HL-60 (cell line): Measurements from ENCODE around the gene TFR2.

Experiments used
- DNase-seq, 2 experiments: peaks; one replicate each; pipeline ENCODE4 v3.0.0-alpha.2; 2010 to 2020; ENCODE audit warnings: low read depth in 1 of 2, low spot score in 1 of 2
- H3K27ac ChIP-seq: fragments of 250-450 bp; sonication (Bioruptor Pico); replicated peaks from 2 replicates; pipeline ENCODE4 v1.5.1; 2020; ENCODE audit warnings: mild to moderate bottlenecking, moderate library complexity
- H3K27me3 ChIP-seq: fragments of 250-450 bp; sonication (Bioruptor Pico); 2 replicates; pipeline ENCODE4 v1.5.1; 2021; ENCODE audit warnings: mild to moderate bottlenecking, moderate library complexity; ENCODE audit not compliant: insufficient read depth, poor library complexity, severe bottlenecking
- H3K4me3 ChIP-seq: replicated peaks from 2 replicates; pipeline ENCODE4 v1.5.1; 2011; ENCODE audit warnings: mild to moderate bottlenecking, control low read depth, low read length; ENCODE audit not compliant: insufficient read depth
- CTCF ChIP-seq: IDR thresholded peaks from one replicate; pipeline ENCODE4 v1.5.1; 2011; ENCODE audit warnings: low read length, control low read depth, inconsistent platforms; ENCODE audit not compliant: insufficient read depth
- GABPA ChIP-seq: IDR thresholded peaks from 2 replicates; pipeline ENCODE4 v1.6.1; 2012; ENCODE audit warnings: low read depth
- POLR2AphosphoS5 ChIP-seq: IDR thresholded peaks from 2 replicates; pipeline ENCODE4 v1.6.1; 2012; ENCODE audit warnings: low read depth
- REST ChIP-seq: IDR thresholded peaks from 2 replicates; pipeline ENCODE4 v1.6.1; 2012; ENCODE audit warnings: low read depth; ENCODE audit not compliant: insufficient replicate concordance
- SPI1 ChIP-seq: IDR thresholded peaks from 2 replicates; pipeline ENCODE4 v1.6.1; 2012; ENCODE audit warnings: low read depth, mild to moderate bottlenecking, borderline replicate concordance

TFR2 gene

GRCh38 chr7:100675581-100676350 lies 34.4 kb upstream of the TFR2 start:
- peak; percentile 83 to 93 for DNase-seq
- H3K4me3 ChIP-seq: peak overlapping the region; percentile 89
- peak overlapping the region; percentile 60 for H3K27ac ChIP-seq
- no peaks in the 10 kb centered on the region for H3K27me3 ChIP-seq
- TF ChIP-seq POLR2AphosphoS5: no peak
- TF ChIP-seq SPI1: peak; percentile 83
- TF ChIP-seq GABPA: peak; percentile 39; the same call in 1 of the 2 replicates

GRCh38 chr7:100675105-100675451 lies 33.7 kb upstream of the TFR2 start:
- no peak for DNase-seq

GRCh38 chr7:100674411-100675104 lies 33.2 kb upstream of the TFR2 start:
- Histone ChIP-seq H3K27ac (peak overlapping the region; percentile 99), H3K4me3 (peak overlapping the region; percentile 89), H3K27me3 (no peaks in the 10 kb centered on the region)
- TF ChIP-seq CTCF (no peak), SPI1 (peak; percentile 57), REST (no peak), POLR2AphosphoS5 (no peak), GABPA (no peak)
- DNase-seq: peak in 1 of 2 experiments; percentile 56

More at GRCh38 chr7:100675105-100675451, 33.7 kb upstream of the TFR2 start:
- Histone ChIP-seq H3K27me3 (no peaks in the 10 kb centered on the region), H3K27ac (peak overlapping the region; percentile 99), H3K4me3 (peak overlapping the region; percentile 89)
- TF ChIP-seq CTCF (no peak), REST (no peak), SPI1 (no peak), POLR2AphosphoS5 (no peak), GABPA (no peak)

GRCh38 chr7:100673942-100674410 lies 32.6 kb upstream of the TFR2 start:
- TF ChIP-seq CTCF (no peak), POLR2AphosphoS5 (no peak; the same call in none of the 2 replicates), SPI1 (peak; percentile 35; the same call in 1 of the 2 replicates), REST (no peak)
- peak; percentile 66 to 82 for DNase-seq
- Histone ChIP-seq H3K27me3 (no peaks in the 10 kb centered on the region), H3K27ac (peak overlapping the region; percentile 99), H3K4me3 (peak overlapping the region; percentile 89)
